ENCODE data around the gene LYZ. TPM values are rescaled to one million over a fixed set of nuclear protein-coding genes. Genes with fewer than 3 reads are reported as not detected.

LYZ gene
- total RNA-seq, result not detected in 2 replicates

DNA sequence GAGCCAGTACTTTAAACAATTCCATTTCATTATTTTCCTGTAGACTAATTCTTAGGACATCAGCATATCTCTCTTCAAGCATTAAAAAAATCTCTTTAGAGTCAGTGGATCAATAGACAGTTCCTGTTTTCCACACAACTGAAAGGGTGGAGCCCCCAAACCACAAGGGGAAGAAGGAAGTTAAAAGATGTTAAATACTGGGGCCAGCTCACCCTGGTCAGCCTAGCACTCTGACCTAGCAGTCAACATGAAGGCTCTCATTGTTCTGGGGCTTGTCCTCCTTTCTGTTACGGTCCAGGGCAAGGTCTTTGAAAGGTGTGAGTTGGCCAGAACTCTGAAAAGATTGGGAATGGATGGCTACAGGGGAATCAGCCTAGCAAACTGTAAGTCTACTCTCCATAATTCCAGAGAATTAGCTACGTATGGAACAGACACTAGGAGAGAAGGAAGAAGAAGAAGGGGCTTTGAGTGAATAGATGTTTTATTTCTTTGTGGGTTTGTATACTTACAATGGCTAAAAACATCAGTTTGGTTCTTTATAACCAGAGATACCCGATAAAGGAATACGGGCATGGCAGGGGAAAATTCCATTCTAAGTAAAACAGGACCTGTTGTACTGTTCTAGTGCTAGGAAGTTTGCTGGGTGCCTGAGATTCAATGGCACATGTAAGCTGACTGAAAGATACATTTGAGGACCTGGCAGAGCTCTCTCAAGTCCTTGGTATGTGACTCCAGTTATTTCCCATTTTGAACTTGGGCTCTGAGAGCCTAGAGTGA, at the start of gene LYZ:
TSS of gene LYZ (plus strand) at position 220 of the 777 bp plus-strand sequence. CDS start at position 248, 28 bp downstream.

DNA sequence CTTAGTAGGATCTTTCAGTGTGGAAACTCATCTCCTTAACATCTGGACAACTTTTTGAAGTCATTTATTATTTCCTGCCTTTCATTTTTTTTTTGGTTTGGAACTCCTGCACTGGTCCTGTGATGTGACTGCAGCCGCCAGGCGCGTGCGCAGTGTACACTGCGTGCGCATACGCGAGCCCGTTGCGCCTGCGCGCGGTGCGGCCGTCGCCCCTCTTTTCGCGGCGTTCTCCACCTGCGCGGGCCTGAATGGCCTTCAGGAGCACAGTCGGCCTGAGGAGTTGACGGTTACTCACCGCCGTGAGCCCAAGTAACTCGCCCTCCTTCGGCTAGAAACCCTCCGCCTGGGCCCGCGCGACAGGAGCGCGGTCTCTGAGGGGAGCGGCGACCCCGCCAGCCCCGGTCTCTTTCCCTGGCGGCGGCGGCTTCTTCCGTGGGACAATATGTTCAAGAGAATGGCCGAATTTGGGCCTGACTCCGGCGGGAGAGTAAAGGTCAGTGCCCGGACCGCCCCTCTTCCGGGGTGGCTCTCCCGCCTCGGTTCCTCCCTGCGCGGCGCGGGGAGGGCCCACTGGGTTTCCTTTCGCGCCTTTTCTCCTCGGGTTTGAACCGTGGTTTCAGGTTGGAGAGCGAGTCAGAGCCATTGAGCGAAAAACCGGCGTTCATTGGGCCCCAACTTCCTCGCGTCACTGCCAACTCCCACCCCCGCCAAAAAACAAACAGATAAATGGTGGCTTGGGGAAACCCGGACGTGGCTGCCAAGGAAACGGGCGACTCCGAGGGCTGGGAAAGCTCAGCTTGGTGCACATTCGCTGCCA, 11.6 kb downstream of the LYZ start, which contains the start of gene YEATS4:
TSS of gene YEATS4 (plus strand) at position 213 of the 817 bp plus-strand sequence. CDS start at position 443, 230 bp downstream.

Other genes starting within 250 kb of the LYZ start
- gene CPSF6, start 108.8 kb upstream of the LYZ start, total RNA-seq, result 23.7 and 28.6 TPM in 2 replicates
- gene YEATS4, start 11.4 kb downstream of the LYZ start, total RNA-seq, result 14.1 and 15.2 TPM in 2 replicates
- 12.4 and 18.0 TPM in 2 replicates for gene FRS2, start 122.0 kb downstream of the LYZ start, total RNA-seq
- gene CCT2, start 237.1 kb downstream of the LYZ start, total RNA-seq, result 271 and 286 TPM in 2 replicates